ENCODE results near the gene SMAD6.

DNA sequence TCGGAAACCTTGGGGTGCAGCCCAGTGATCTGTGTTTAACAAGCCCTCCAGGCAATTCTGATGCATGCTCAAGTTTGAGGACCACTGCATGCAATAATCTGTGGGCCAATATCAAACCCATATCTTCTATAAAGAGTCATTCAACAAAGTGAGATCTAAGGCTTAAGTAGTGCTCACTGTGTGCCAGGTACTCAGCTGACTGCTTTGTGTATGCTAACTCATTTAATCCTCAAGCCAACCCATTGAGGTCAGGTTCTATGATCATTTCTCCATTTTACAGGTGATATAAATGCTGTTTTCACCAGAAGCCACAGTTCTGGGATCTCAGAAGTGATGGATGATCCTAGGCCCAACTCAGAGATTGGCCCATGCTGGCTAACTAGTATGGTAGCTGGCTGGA lies 101.7 kb downstream of the SMAD6 start:
- TF ChIP-seq POLR2AphosphoS5 (IDR thresholded peaks at IDR 0.05; ENCODE audit: low read depth, low read length) = no peak
- TF ChIP-seq, protein P1, sequence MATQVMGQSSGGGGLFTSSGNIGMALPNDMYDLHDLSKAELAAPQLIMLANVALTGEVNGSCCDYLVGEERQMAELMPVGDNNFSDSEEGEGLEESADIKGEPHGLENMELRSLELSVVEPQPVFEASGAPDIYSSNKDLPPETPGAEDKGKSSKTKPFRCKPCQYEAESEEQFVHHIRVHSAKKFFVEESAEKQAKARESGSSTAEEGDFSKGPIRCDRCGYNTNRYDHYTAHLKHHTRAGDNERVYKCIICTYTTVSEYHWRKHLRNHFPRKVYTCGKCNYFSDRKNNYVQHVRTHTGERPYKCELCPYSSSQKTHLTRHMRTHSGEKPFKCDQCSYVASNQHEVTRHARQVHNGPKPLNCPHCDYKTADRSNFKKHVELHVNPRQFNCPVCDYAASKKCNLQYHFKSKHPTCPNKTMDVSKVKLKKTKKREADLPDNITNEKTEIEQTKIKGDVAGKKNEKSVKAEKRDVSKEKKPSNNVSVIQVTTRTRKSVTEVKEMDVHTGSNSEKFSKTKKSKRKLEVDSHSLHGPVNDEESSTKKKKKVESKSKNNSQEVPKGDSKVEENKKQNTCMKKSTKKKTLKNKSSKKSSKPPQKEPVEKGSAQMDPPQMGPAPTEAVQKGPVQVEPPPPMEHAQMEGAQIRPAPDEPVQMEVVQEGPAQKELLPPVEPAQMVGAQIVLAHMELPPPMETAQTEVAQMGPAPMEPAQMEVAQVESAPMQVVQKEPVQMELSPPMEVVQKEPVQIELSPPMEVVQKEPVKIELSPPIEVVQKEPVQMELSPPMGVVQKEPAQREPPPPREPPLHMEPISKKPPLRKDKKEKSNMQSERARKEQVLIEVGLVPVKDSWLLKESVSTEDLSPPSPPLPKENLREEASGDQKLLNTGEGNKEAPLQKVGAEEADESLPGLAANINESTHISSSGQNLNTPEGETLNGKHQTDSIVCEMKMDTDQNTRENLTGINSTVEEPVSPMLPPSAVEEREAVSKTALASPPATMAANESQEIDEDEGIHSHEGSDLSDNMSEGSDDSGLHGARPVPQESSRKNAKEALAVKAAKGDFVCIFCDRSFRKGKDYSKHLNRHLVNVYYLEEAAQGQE (IDR thresholded peaks at IDR 0.05; ENCODE audit: low read depth, low read length) = no peak
- TF ChIP-seq, protein P2, sequence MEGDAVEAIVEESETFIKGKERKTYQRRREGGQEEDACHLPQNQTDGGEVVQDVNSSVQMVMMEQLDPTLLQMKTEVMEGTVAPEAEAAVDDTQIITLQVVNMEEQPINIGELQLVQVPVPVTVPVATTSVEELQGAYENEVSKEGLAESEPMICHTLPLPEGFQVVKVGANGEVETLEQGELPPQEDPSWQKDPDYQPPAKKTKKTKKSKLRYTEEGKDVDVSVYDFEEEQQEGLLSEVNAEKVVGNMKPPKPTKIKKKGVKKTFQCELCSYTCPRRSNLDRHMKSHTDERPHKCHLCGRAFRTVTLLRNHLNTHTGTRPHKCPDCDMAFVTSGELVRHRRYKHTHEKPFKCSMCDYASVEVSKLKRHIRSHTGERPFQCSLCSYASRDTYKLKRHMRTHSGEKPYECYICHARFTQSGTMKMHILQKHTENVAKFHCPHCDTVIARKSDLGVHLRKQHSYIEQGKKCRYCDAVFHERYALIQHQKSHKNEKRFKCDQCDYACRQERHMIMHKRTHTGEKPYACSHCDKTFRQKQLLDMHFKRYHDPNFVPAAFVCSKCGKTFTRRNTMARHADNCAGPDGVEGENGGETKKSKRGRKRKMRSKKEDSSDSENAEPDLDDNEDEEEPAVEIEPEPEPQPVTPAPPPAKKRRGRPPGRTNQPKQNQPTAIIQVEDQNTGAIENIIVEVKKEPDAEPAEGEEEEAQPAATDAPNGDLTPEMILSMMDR (IDR thresholded peaks at IDR 0.05) = no peak
- no peak for TF ChIP-seq RFX5 (IDR thresholded peaks at IDR 0.05; ENCODE audit: low read length)
- TF ChIP-seq FOSL2 (IDR thresholded peaks at IDR 0.05; ENCODE audit: borderline replicate concordance, low read depth) = no peak
- TF ChIP-seq, protein P3, sequence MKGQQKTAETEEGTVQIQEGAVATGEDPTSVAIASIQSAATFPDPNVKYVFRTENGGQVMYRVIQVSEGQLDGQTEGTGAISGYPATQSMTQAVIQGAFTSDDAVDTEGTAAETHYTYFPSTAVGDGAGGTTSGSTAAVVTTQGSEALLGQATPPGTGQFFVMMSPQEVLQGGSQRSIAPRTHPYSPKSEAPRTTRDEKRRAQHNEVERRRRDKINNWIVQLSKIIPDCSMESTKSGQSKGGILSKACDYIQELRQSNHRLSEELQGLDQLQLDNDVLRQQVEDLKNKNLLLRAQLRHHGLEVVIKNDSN (IDR thresholded peaks at IDR 0.05; ENCODE audit: borderline replicate concordance, low read depth) = no peak
- TF ChIP-seq EZH2phosphoT487 (IDR thresholded peaks at IDR 0.05; ENCODE audit: borderline replicate concordance, low read depth) = no peak
- no peak for TF ChIP-seq TEAD4 (IDR thresholded peaks at IDR 0.05; ENCODE audit: borderline replicate concordance, insufficient read depth)
- no peak for TF ChIP-seq TCF12 (IDR thresholded peaks at IDR 0.05)
- TF ChIP-seq TAF1 (IDR thresholded peaks at IDR 0.05; ENCODE audit: borderline replicate concordance, low read depth, low read length) = no peak
- no peak for TF ChIP-seq RXRA (IDR thresholded peaks at IDR 0.05; ENCODE audit: borderline replicate concordance, low read depth)
- no peak for TF ChIP-seq GABPA (IDR thresholded peaks at IDR 0.05; ENCODE audit: low read depth)
- TF ChIP-seq EP300 (IDR thresholded peaks at IDR 0.05; ENCODE audit: borderline replicate concordance in 1 of 2, low read depth in 1 of 2, low read length in 1 of 2) = no peak
- TF ChIP-seq RCOR1 (IDR thresholded peaks at IDR 0.05; ENCODE audit: low read length) = no peak

All from SK-N-SH (cell line).